Trophoblast cell (in vitro differentiated cells and primary cell): ENCODE results near the gene XYLB.

Experiments used
- DNase-seq, 2 donors: peaks; one replicate each; pipeline ENCODE4 v3.0.0-alpha.2; 2016
- H2AFZ ChIP-seq: 2 replicates; pipeline ENCODE4 v1.6.1; 2013; ENCODE audit warnings: low read length, moderate library complexity, mild to moderate bottlenecking; ENCODE audit not compliant: insufficient read depth, poor library complexity
- H2AK5ac ChIP-seq: 2 replicates; pipeline ENCODE4 v1.6.1; 2013; ENCODE audit warnings: mild to moderate bottlenecking, low read length
- H2BK120ac ChIP-seq: 2 replicates; pipeline ENCODE4 v1.6.1; 2013; ENCODE audit warnings: low read length, mild to moderate bottlenecking, moderate library complexity; ENCODE audit not compliant: insufficient read depth, poor library complexity
- H2BK12ac ChIP-seq: 2 replicates; pipeline ENCODE4 v1.6.1; 2013; ENCODE audit warnings: mild to moderate bottlenecking, low read length, moderate library complexity
- H2BK5ac ChIP-seq: 2 replicates; pipeline ENCODE4 v1.6.1; 2013; ENCODE audit warnings: low read length, low read depth, moderate library complexity, mild to moderate bottlenecking; ENCODE audit not compliant: poor library complexity
- H3K14ac ChIP-seq: 2 replicates; pipeline ENCODE4 v1.6.1; 2013; ENCODE audit warnings: mild to moderate bottlenecking, low read length
- H3K18ac ChIP-seq: 2 replicates; pipeline ENCODE4 v1.6.1; 2013; ENCODE audit warnings: mild to moderate bottlenecking, low read length
- H3K23ac ChIP-seq: 2 replicates; pipeline ENCODE4 v1.6.1; 2013; ENCODE audit warnings: low read length
- H3K27ac ChIP-seq: 2 replicates; pipeline ENCODE4 v1.5.1; 2013; ENCODE audit warnings: low read depth, mild to moderate bottlenecking, inconsistent platforms, low read length, moderate library complexity
- H3K27me3 ChIP-seq: 2 replicates; pipeline ENCODE4 v1.6.1; 2013; ENCODE audit warnings: inconsistent platforms, mild to moderate bottlenecking, low read length, moderate library complexity; ENCODE audit not compliant: insufficient read depth
- H3K36me3 ChIP-seq, 2 experiments: 1 replicate in 1 of 2; 2 replicates in 1 of 2; pipeline ENCODE4 v1.6.1; 2013; ENCODE audit warnings: low read length in 2 of 2, mild to moderate bottlenecking in 2 of 2, moderate library complexity in 1 of 2; ENCODE audit not compliant: insufficient read depth in 2 of 2, control insufficient read depth in 1 of 2
- H3K4ac ChIP-seq: 2 replicates; pipeline ENCODE4 v1.6.1; 2013; ENCODE audit warnings: low read depth, mild to moderate bottlenecking, low read length, moderate library complexity
- H3K4me1 ChIP-seq, 2 experiments: 1 replicate in 1 of 2; 2 replicates in 1 of 2; pipeline ENCODE4 v1.6.1; 2013; ENCODE audit warnings: low read length in 2 of 2, mild to moderate bottlenecking in 2 of 2, moderate library complexity in 1 of 2; ENCODE audit not compliant: insufficient read depth in 2 of 2, control insufficient read depth in 1 of 2
- H3K4me2 ChIP-seq: 2 replicates; pipeline ENCODE4 v1.6.1; 2013; ENCODE audit warnings: inconsistent platforms, mild to moderate bottlenecking, low read length, moderate library complexity
- H3K4me3 ChIP-seq: 2 replicates; pipeline ENCODE4 v1.5.1; 2013; ENCODE audit warnings: mild to moderate bottlenecking, low read depth, low read length, inconsistent platforms
- H3K79me1 ChIP-seq: one replicate; pipeline ENCODE4 v1.6.1; 2013; ENCODE audit warnings: low read length
- H3K79me2 ChIP-seq: 2 replicates; pipeline ENCODE4 v1.6.1; 2013; ENCODE audit warnings: low read length, mild to moderate bottlenecking; ENCODE audit not compliant: control insufficient read depth, insufficient read depth, poor library complexity
- H3K9ac ChIP-seq: 2 replicates; pipeline ENCODE4 v1.6.1; 2013; ENCODE audit warnings: mild to moderate bottlenecking, low read length
- H3K9me3 ChIP-seq: 2 replicates; pipeline ENCODE4 v1.6.1; 2013; ENCODE audit warnings: low read depth, mild to moderate bottlenecking, control low read depth, inconsistent platforms, low read length; ENCODE audit not compliant: insufficient read depth
- H4K12ac ChIP-seq: 2 replicates; pipeline ENCODE4 v1.6.1; 2013; ENCODE audit warnings: low read depth, mild to moderate bottlenecking, low read length, moderate library complexity
- H4K8ac ChIP-seq: 2 replicates; pipeline ENCODE4 v1.6.1; 2013; ENCODE audit warnings: low read depth, mild to moderate bottlenecking, low read length, moderate library complexity
- H4K91ac ChIP-seq: one replicate; pipeline ENCODE4 v1.6.1; 2013; ENCODE audit warnings: low read depth, mild to moderate bottlenecking, low read length, moderate library complexity
- whole genome bisulfite sequencing: extraction: QIAGEN DNeasy Blood & Tissue Kit; methylation state at CpG from one replicate; pipeline ENCODE4 v1.1.7; 2013; ENCODE audit warnings: missing lambda C conversion rate; ENCODE audit not compliant: insufficient read length, insufficient coverage; ENCODE audit errors: extremely low coverage; 5-methylcytosine and 5-hydroxymethylcytosine counted together

XYLB gene

GRCh38 chr3:38374221-38374620 is 27.6 kb downstream of the XYLB start:
- H3K14ac ChIP-seq, result no peak overlapping the region
- H3K9ac ChIP-seq, result no peak overlapping the region
- no peaks in the 10 kb centered on the region for H3K79me2 ChIP-seq
- no peak overlapping the region for H2AK5ac ChIP-seq
- no peak overlapping the region for H3K4me3 ChIP-seq
- no peak overlapping the region for H2BK120ac ChIP-seq
- no peak for DNase-seq
- H3K18ac ChIP-seq, result no peak overlapping the region
- H3K27me3 ChIP-seq, result no peaks in the 10 kb centered on the region
- H3K4me2 ChIP-seq, result no peak overlapping the region
- no peak overlapping the region for H4K8ac ChIP-seq
- peaks cover 4 to 8% of the 10 kb centered on the region in 2 experiments for H3K36me3 ChIP-seq
- H2BK12ac ChIP-seq, result no peak overlapping the region
- H3K27ac ChIP-seq, result no peak overlapping the region
- H3K4ac ChIP-seq, result no peak overlapping the region
- no CpG with 5 or more reads among the region's 9 CpGs for WGBS
- H3K23ac ChIP-seq, result no peak overlapping the region
- H2AFZ ChIP-seq, result no peak overlapping the region
- H2BK5ac ChIP-seq, result no peak overlapping the region
- no peak overlapping the region for H4K91ac ChIP-seq
- peaks cover 9% of the 10 kb centered on the region in 2 experiments for H3K4me1 ChIP-seq
- H4K12ac ChIP-seq, result no peak overlapping the region
- peaks cover 2% of the 10 kb centered on the region for H3K9me3 ChIP-seq
- no peaks in the 10 kb centered on the region for H3K79me1 ChIP-seq

DNA sequence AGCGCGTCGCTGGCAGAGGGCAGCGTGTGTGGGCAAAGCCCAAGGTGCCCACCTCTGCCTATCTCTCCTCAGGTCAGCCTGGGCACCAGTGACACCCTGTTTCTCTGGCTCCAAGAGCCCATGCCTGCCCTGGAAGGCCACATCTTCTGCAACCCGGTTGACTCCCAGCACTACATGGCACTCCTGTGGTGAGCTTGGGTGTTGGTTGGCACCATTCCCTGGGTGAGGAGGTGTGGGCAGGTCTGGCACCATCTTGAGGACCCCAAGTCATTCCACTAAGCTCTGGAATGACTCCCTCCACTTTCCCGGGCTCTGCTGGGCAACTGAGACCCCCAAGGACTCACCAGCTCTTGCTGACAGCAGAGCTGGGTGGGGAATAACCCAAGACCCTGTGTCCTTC is 28.5 kb downstream of the XYLB start:
- no peak overlapping the region for H3K18ac ChIP-seq
- no peaks in the 10 kb centered on the region for H3K79me1 ChIP-seq
- peaks cover 2% of the 10 kb centered on the region for H3K9me3 ChIP-seq
- no peak overlapping the region for H2BK5ac ChIP-seq
- H2BK12ac ChIP-seq, result no peak overlapping the region
- H3K79me2 ChIP-seq, result no peaks in the 10 kb centered on the region
- peaks cover 7 to 11% of the 10 kb centered on the region in 2 experiments for H3K36me3 ChIP-seq
- H4K8ac ChIP-seq, result no peak overlapping the region
- no peak overlapping the region for H3K9ac ChIP-seq
- H4K91ac ChIP-seq, result no peak overlapping the region
- no peak overlapping the region for H4K12ac ChIP-seq
- no peak for DNase-seq
- no peak overlapping the region for H3K4ac ChIP-seq
- WGBS, result no CpG with 5 or more reads among the region's 6 CpGs
- H3K4me2 ChIP-seq, result no peak overlapping the region
- peaks cover 9% of the 10 kb centered on the region in 2 experiments for H3K4me1 ChIP-seq
- no peak overlapping the region for H2BK120ac ChIP-seq
- H3K27ac ChIP-seq, result no peak overlapping the region
- H3K27me3 ChIP-seq, result no peaks in the 10 kb centered on the region
- H2AFZ ChIP-seq, result no peak overlapping the region
- H3K14ac ChIP-seq, result no peak overlapping the region
- H3K4me3 ChIP-seq, result no peak overlapping the region
- no peak overlapping the region for H2AK5ac ChIP-seq
- no peak overlapping the region for H3K23ac ChIP-seq

GRCh38 chr3:38375488-38376097 is 29.0 kb downstream of the XYLB start:
- no peak overlapping the region for H4K91ac ChIP-seq
- H3K14ac ChIP-seq, result no peak overlapping the region
- no peak overlapping the region for H3K9ac ChIP-seq
- no peak overlapping the region for H2AFZ ChIP-seq
- no peak overlapping the region for H2AK5ac ChIP-seq
- no peak overlapping the region for H3K4ac ChIP-seq
- no peak overlapping the region for H3K4me3 ChIP-seq
- no peaks in the 10 kb centered on the region for H3K79me1 ChIP-seq
- no peak overlapping the region for H2BK5ac ChIP-seq
- H3K27me3 ChIP-seq, result no peaks in the 10 kb centered on the region
- no peaks in the 10 kb centered on the region for H3K79me2 ChIP-seq
- peaks cover 7 to 11% of the 10 kb centered on the region in 2 experiments for H3K36me3 ChIP-seq
- H3K4me1 ChIP-seq, result peaks cover 9% of the 10 kb centered on the region in 2 experiments
- H3K27ac ChIP-seq, result no peak overlapping the region
- no peak overlapping the region for H3K18ac ChIP-seq
- no peak overlapping the region for H2BK120ac ChIP-seq
- H4K8ac ChIP-seq, result no peak overlapping the region
- no peak overlapping the region for H2BK12ac ChIP-seq
- H3K9me3 ChIP-seq, result peaks cover 2% of the 10 kb centered on the region
- no peak overlapping the region for H3K4me2 ChIP-seq
- no peak overlapping the region for H3K23ac ChIP-seq
- no peak for DNase-seq
- WGBS, result no CpG with 5 or more reads among the region's 8 CpGs
- H4K12ac ChIP-seq, result no peak overlapping the region

DNA sequence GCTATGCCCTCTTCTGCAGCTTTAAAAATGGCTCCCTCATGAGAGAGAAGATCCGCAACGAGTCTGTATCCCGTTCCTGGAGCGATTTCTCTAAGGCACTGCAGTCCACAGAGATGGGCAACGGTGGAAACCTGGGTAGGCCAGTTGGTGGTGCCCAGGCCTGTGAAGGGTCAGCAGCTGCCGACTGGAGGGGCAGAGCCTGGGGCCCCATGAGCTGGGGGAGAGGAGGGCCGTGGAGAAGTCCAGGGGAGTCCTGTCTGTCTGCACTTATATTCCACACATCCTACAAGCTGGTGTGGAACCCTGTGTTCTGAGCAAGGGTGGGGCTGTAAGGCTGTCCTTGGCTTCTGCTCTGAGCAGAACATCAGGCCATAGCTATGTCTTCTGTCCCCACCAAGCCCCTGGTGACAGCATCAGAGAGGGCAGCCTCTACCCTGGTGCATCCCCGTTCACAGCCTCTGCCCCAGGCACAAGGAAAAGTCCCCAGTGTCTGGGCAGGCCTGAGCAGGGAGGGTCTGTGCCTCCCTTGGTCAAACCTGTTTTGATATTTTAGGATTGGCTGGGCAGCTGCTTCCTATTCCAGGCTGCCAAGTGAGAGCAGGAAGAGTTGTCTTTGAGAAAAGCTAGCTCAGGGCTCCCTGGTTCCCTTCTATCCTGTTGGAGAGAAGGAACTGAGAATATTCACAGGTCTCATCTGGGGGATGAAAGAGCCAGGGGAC is 29.7 kb downstream of the XYLB start:
- no CpG with 5 or more reads among the region's 8 CpGs for WGBS
- no peak overlapping the region for H3K9ac ChIP-seq
- no peak overlapping the region for H2BK12ac ChIP-seq
- no peak for DNase-seq
- no peak overlapping the region for H3K4ac ChIP-seq
- no peaks in the 10 kb centered on the region for H3K79me1 ChIP-seq
- no peak overlapping the region for H2AFZ ChIP-seq
- no peak overlapping the region for H2AK5ac ChIP-seq
- H3K27ac ChIP-seq, result no peak overlapping the region
- no peak overlapping the region for H2BK5ac ChIP-seq
- no peaks in the 10 kb centered on the region for H3K27me3 ChIP-seq
- no peak overlapping the region for H2BK120ac ChIP-seq
- peaks cover 7 to 13% of the 10 kb centered on the region in 2 experiments for H3K36me3 ChIP-seq
- H4K8ac ChIP-seq, result no peak overlapping the region
- H3K79me2 ChIP-seq, result no peaks in the 10 kb centered on the region
- H3K9me3 ChIP-seq, result peaks cover 2% of the 10 kb centered on the region
- peaks cover 9% of the 10 kb centered on the region in 2 experiments for H3K4me1 ChIP-seq
- no peak overlapping the region for H3K14ac ChIP-seq
- H4K91ac ChIP-seq, result no peak overlapping the region
- H3K4me2 ChIP-seq, result no peak overlapping the region
- no peak overlapping the region for H4K12ac ChIP-seq
- H3K4me3 ChIP-seq, result no peak overlapping the region
- H3K23ac ChIP-seq, result no peak overlapping the region
- no peak overlapping the region for H3K18ac ChIP-seq
